Right hindlimb (tissue), 1 donor: ENCODE measurements around the gene STARD3.

Experiments
- DNase-seq: peaks from one replicate; pipeline ENCODE4 v3.0.0-alpha.2; 2018

Gene STARD3

DNA sequence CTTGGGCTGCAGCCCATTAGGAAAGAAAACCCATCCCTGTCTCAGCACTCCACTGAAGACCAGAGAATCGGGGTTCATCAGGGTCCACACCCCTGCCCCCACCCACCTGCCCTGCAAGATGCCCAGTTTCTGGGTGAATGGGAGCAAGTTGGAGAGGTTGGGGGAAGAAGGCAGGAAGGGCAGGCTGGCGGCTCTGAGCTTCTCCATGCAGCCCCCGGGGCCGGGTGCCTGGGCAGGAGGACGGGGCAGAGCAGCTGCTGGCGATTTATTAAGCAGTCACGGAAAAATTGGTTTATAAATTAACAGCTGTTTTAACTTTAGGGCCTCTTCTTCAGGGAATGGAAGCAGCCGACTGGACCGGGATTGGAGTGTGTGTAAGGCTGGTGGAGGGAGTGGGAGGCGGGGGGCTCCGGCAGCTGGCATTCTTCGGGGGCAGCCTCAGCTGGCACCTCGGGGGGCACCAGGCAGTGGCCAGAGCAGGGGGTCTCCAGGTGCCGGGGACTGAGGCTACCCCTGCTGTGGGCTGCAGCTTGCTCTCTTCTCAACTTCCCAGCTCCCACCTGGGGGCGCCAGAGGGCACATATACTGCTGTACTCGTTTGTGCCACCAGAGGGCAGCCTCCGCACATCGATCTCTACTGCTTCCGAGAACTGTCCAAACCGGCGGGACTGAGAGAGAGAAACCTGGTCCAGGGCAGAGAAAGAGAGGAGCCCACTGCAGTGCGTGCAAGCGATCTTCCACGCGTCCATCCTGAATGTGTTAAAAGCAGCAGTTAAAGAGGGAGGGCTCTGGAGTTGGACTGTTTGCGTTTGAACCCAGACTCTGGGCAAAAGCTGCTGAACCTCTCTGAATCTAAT is 15.2 kb upstream of the STARD3 start:
- DNase-seq, result peak; percentile 91

DNA sequence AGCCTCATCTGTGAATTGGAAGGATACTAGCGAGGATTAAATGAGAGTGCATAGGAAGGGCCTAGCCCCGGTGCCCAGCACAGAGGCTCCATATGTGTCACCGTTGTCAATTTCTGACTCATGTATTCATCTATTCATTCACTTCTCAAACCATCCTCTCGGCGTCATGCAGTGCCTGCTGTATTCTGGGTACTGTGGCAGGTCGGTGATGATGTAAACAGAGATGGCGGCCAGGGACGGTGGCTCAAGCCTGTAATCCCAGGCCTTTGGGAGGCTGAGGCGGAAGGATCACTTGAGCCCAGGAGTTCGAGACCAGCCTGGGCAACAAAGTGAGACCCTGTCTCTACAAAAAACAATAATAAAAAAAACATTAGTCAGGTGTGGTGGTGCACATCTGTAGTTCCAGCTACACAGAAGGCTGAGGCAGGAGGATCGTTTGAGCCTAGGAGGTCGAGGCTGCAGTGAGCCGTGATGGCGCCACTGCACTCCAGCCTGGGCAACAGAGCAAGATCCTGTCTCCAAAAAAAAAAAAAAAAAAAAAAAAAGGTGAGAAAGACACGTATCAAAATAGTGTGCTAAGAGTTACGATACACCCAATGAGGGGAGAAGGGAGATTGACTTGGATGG is 14.5 kb upstream of the STARD3 start:
- no peak for DNase-seq

DNA sequence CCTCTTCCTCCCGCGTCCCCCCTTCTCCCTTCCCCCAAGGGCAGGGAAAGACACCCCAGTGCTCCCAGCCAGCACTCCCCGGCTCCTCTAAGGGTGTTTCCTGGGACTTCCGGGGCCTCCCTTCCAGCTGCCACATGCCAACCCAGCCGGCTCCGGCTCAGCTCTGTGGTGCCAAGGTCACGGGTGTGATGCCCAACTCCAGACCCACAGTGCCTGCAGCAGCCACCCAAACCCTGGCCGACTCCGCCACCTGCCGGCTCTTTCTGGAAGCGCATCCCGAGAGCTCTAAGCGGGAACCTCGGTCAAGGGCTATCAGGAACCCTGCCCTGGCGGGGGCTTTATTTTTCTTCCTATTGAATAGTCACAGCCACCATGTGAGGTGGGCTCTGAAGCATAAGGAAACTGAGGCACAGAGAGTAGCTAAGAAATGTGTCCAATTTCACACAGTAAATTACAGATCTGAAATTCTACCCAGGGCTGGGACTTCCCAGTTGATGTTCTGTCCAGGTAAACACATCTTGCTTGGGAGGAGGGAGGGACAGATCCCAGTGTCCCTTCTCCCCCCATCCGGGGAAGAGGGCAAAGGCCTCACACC is 13.5 kb upstream of the STARD3 start:
- peak; percentile 83 for DNase-seq

DNA sequence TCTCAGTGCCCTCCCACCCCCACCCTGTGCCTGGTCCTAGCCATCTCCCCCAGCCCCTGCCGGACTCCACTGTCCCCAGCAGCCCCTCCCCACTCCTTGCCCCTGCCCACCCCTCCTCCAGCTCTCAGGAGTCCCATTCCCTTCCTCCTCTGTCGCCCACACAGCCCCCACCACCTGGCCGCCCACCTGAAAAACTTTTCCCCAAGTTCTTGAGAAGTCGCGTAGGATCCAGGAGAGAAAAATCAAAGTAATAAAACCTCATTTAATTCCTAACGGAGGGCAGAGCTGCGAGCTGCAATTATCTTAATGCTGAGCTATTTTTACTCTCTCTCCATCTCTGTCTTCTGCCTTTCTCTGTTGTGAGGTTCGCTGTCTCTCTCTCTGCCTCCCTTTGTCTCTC is 12.6 kb upstream of the STARD3 start:
- DNase-seq, result no peak

DNA sequence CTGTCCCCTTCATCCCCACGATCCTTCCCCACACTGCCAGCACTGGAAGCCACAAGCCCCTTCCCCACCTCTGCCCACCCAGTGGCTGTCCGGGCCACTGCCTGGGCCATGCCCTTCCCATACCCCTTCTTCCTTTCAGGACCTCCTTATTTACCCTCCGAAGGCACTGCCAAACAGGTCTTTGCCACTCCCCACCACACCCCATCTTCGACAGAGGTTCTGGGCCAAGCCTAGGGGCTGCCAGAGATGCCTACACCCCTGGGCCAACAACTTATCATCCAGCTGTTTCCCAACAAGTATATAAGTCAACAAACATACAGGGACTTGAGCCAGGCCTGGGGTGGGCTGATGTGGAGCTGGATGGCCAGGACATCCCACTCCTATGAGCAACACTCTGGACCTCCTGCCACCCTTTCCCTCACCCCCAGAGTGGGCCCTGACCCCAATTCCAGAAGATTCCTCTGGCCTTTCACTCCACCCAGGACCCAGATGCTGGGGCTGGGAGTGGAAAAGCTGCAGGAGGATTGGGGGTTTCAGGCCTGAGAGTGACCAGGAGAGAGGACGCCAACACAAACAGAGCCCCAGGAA is 11.7 kb upstream of the STARD3 start:
- DNase-seq, result no peak

DNA sequence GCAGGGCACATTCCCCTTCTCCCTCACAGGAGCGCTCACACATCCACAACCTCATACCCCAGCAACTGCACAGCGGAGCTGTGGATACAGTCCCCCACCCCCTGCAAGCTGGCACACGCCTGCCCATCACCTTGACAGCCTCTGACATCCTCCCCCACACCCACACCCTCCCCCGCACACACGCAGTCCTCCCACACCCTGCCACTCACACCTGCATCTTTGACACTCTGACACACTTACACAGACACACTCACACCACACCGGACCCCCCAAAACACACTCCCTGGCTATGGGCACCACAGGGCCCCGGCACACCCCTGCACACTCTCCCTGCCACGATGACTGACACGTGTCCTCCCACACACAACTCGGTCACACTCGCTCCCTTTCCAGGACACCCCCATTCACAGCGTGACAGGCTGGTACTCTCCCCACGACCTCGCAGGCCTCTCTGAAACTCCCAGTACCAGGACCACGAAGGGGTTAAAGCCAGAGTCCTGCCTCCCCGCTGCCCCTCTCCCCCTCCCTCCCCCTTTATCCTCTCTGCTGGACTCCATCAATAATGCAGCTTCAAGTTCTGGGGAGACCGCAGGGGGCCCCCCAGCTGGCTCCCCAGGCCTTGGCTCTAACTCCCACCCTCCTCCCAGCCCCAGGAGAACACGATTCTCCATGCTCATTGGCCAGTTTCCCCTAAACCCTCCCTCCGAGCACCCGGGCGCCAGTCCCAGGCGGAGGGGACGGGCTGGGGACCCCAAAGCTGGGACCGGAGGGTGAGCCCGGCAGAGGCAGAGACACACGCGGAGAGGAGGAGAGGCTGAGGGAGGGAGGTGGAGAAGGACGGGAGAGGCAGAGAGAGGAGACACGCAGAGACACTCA is 10.5 kb upstream of the STARD3 start, which contains the start of gene PPP1R1B:
Gene PPP1R1B (plus strand): TSS at position 782 of the 876 bp plus-strand sequence. CDS start 441 bp downstream, outside the sequence.
- DNase-seq, result no peak

DNA sequence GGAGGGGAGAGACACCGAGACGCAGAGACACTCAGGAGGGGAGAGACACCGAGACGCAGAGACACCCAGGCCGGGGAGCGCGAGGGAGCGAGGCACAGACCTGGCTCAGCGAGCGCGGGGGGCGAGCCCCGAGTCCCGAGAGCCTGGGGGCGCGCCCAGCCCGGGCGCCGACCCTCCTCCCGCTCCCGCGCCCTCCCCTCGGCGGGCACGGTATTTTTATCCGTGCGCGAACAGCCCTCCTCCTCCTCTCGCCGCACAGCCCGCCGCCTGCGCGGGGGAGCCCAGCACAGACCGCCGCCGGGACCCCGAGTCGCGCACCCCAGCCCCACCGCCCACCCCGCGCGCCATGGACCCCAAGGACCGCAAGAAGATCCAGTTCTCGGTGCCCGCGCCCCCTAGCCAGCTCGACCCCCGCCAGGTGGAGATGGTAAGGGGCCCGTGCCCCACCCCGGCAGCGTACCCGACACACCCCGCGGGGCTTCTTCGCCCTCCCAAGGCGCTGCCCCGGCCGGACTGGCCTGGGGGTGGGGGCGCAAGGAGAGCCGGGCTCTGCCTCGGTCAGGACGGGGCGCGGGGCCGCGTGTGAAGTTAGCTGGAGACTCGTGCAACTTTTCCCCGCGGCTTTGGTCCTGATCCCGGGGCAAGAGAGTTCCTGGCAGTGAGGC is 9.8 kb upstream of the STARD3 start:
- no peak for DNase-seq

DNA sequence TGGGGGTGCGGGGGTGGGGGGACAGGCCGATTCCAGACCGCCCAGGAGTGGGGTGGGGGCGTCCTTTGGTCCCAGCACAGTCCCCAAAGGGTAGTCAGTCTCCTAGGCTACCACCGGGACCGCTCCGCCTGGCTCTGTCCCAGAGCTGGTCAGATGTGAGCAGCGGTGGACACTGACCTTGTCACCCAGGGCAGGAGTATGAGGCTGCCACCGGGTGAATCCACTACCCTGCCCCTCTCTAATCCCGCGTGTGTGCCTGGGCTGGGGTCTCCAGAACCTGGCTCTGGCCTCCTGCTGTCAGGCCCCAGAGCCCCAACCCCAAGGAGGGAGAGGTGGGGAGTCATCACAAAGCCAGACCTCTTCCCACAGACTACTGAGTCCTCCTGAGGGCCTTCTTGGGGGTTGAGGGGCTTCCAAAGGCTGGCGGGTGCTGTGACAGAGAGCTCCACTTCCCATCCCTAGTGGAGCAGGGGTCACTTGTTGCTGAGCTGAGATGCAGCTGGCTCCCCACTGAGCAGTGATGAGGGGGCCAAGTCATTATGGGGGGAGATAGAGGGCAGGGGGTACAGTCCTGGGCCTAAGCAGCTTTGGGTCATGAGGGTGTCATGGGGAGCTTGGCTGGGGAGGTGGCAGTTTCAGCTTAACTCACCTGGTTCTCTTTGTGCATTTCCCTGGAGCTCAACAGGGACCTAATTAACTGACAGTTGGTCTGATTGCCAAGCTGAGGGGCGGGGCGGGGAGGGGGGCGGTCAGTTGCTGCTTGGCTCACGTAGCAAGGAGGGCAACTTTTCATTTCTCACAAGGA is 9.0 kb upstream of the STARD3 start:
- DNase-seq, result no peak

DNA sequence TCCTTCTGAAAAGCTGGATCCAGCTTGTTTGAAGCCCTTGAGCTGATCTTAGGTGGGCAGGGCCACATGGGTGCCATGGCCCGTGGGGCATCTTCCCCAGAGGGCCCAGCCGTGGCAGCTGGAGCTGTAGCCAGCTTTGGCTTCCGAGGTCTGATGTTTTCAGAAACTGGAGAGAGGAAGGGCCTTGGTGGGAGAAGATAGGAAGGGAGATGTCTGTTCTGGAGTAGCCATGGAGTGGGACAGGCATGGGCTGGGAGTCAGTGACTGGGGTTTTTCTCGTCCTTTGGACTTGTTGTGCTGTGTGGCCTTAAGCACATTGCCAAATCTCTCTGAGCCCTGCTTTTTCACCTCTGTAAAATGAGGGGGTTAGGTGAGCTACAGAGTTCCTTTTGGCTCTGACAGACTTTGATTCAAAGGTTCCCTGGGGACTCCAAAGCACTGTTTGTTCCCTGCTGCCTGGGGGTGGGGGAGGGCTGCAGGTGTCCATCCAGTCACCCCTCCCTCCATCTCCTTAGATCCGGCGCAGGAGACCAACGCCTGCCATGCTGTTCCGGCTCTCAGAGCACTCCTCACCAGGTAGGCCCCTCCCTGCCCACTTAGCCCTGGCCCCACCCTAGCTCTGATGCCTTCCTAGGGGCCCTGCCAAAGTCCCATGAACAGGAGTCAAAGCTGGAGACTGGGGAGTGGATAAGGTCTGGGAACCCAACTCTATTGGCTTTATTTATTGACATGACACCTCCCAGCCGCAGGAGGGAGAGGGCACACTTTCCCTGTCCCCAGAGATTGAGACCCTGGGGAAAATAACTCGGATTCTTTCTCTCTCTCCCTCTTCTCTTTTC is 8.1 kb upstream of the STARD3 start:
- no peak for DNase-seq

DNA sequence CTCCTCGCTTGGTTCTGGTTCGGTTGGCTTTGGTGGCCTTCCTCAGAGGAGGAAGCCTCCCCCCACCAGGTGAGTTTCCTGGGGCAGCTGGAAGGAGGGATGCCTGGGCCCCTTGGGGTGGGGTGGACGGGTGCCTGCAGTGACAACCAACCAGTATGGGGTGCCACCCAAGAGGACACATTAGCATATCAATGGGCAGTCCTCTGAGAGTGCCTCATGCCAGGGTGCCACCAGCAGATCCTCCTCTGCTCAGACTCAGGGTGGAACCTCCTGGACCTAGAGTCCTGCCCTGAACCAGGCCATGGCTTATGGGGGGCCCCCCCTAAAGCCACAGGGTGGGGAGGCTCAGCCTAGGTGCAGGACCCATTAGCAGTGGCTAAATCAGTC is 7.5 kb upstream of the STARD3 start:
- DNase-seq, result no peak

DNA sequence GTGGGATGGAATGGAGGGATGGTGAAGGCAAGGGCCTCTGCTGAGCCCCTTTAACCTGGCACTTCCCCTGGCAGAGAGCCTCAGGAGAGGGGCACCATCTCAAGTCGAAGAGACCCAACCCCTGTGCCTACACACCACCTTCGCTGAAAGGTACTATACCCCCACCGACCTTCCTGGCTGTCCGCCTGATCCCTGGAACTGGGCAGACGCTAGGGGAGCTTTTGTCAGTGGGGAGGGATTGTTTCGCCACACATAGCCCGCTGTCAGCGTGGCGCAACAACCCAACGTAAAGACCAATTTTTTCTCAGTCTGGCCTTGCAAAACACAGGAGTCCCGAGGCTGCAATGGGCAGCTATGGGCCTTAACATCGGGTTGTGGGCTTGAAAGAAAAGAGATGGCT is 7.0 kb upstream of the STARD3 start:
- DNase-seq, result no peak

DNA sequence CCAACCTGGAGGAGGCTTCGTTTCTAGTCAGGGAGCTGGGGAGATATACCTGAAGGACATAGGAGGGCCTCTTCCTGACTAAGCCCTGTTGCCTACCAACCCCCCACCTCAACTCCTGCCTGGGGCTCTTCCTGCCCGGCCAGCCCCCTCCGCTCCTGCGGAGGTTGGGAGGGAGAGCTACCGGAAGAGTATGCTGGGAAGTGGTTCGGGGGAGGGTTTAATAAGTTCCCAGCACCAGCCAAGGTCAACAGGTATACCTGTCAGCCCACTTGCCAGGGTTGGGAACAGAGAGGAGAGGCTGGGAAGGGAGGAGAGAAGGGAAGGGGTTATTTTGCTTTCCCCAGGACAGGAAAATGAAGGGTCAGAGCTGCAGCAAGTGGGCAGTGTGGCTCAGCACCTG is 5.5 kb upstream of the STARD3 start:
- no peak for DNase-seq

DNA sequence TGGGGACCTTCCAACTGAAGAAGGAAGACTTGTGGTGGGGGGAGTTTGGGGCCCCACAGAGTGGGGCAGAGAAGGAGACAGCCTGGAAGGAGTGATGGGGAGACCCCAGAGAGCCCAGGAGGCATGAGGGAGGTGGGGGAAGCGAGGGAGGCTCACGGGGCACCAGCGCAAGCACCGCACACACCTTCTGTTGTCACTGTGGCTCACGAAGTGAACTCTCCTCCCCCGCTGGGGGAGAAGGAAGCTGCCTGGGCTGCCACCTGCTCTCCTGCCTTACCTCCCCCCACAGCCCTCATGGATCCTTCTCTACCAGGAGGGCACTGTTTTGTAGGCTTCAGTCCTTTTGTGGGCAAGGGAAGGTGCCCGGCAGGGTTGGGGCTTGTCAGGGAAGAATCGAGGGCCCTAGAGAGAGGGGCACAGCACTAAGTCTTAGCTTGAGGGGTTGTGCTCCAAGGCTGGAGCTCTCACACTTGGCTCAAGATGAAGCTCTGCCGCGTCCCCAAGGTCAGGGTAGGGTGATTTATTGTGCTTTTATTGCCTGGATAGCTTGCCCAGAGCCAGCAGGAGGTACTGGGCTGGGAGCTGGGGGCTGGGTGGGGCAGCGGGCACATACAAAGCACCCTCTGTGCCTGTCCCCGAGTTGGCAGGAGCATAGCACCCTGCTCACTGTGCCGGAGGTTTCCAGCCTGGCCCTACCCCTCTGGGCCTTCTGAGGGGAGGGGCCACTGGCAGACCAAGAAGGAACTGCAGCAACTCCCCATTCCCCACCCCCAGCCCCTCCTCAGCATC is 4.6 kb upstream of the STARD3 start:
- DNase-seq, result peak; percentile 47

DNA sequence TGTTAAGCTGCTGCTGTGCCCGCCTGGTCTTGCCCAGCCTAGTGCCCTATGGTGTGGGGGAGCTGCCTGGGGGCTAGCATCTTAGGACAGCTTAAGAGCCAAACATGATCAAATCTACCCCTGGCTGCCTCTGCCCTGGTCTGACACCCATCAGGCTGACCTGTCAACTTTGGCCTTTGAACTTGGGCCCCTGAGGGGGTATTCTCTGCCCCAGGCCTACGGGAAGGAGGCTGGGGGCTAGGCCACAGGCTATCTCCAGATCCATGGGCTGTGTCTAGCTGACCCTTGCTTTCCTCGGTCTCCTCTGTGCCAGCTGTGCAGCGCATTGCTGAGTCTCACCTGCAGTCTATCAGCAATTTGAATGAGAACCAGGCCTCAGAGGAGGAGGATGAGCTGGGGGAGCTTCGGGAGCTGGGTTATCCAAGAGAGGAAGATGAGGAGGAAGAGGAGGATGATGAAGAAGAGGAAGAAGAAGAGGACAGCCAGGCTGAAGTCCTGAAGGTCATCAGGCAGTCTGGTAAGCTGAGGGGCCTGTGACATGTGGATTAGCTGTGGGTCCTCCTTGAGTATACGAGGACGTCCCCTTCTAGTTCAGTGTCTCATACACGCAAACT is 3.3 kb upstream of the STARD3 start:
- DNase-seq, result no peak

DNA sequence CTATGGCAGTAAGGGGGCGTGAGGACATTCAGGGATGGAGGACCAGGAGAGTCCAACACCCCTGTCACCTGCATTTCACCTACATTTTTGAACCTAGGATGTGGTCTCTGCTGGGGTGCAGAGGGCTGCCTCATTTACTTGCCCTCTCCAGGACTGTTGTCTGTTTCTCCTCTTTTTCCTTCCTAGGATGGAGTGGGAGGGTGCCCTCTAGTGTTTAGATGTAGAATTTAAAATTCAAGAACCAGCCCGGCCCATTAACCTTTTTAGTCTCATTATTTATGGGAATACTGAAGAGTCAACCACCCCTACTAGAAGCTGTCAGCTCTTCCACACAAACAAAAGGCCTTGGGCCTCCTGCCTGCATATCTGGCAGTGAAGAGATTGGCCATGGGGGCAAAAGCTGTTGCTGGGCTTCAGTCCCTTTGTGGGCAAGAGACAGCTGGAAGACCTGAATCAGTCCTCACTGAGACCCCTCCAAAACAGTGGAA is 2.5 kb upstream of the STARD3 start:
- no peak for DNase-seq

DNA sequence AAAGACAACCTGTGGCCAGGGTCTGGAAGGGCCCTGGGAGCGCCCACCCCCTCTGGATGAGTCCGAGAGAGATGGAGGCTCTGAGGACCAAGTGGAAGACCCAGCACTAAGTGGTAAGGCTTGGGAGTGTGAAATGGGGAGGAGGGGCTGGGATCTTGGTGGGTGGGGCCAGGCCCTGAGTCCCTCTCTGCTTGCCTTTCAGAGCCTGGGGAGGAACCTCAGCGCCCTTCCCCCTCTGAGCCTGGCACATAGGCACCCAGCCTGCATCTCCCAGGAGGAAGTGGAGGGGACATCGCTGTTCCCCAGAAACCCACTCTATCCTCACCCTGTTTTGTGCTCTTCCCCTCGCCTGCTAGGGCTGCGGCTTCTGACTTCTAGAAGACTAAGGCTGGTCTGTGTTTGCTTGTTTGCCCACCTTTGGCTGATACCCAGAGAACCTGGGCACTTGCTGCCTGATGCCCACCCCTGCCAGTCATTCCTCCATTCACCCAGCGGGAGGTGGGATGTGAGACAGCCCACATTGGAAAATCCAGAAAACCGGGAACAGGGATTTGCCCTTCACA is 1.2 kb upstream of the STARD3 start:
- no peak for DNase-seq

DNA sequence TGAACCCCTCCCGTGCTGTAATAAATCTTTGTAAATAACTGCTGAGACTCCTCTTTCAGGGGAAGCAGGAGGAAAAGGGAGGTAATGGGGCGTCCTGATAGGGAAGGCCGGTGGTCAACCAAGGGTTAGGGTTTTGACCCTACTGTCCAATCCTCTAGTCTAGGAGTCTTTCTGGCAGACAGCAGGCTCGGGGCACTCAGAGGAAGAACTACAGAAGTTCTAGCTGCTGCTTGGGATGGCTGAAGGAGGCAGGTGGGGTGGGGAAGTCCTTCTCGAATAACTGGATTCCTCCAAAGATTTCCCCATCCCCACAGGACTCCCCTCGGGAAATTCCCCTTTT is 387 bp upstream of the STARD3 start:
- no peak for DNase-seq

DNA sequence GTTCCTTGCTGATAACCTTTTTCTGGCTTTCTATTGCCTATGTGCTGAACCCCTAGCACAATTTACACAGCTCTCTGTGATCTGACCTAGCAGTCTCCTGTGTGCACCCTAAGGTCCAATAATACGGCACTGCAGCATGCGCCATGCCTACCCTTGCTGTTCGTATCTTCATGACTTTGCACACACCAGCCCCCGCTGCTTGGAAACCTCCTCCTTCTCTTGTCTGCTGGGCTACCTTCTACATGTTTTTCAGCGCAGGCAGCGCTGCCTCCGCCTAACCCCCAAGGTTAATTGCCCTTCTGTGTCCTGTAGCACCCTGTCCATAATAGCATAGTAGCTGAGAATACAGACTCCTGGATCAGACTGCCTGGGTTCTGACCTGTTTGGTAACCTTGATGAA is 1.4 kb downstream of the STARD3 start:
- DNase-seq, result no peak

DNA sequence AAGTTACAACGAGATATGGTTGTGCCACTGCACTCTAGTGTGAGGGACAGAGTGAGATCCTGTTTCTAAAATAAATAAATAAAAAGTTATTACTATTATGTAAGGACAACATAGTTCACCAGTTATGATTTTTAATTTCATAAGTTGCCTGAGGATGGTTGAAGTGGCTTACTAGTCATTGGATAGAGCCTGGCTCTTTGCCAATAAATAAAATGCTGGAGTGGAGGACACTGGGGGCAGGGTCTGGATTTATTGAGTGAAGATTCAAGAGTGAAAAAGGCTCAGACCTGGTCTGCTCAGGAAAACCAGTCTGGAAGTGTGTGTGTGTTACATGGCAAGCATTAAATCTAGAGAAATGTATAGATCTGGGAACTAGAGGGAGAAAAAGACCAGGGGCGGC is 2.1 kb downstream of the STARD3 start:
- no peak for DNase-seq
